GM10266 (cell line): ENCODE results near the gene ARL2BP.
A peak's percentile ranks its signal among the peaks of the same experiment; 100 is the strongest.
"Not testable (repeated sequence)": the region's sequence is repeated elsewhere in the genome, so short reads cannot be mapped to it uniquely, and the experiment has no call there.

ENCODE experiments used
- DNase-seq: peaks from one replicate; pipeline ENCODE4 v3.0.0; 2012; ENCODE audit errors: extremely low spot score
- CTCF ChIP-seq: IDR thresholded peaks from 2 replicates; pipeline ENCODE4 v1.5.1; 2012; ENCODE audit warnings: mild to moderate bottlenecking, low read depth; ENCODE audit not compliant: control insufficient read depth, insufficient read depth; ENCODE audit errors: missing control alignments

The ARL2BP gene

GRCh38 chr16:57244767-57245471 is at the start of gene ARL2BP:
Gene ARL2BP, plus strand, starts transcription at chr16:57245259. Its CDS starts 109 bp downstream, at chr16:57245368.
- peak; percentile 100 for DNase-seq
- peak; percentile 13 for TF ChIP-seq CTCF

- TF ChIP-seq CTCF, result no peak
Observed at GRCh38 chr16:57196286-57196685, 48.8 kb upstream of the ARL2BP start.

GRCh38 chr16:57196753-57197152 is 48.3 kb upstream of the ARL2BP start:
- no peak for DNase-seq
- TF ChIP-seq CTCF, result no peak

More at GRCh38 chr16:57196286-57196685, 48.8 kb upstream of the ARL2BP start:
- no peak for DNase-seq

GRCh38 chr16:57200321-57200720 is 44.7 kb upstream of the ARL2BP start:
- DNase-seq, result not testable (repeated sequence)

GRCh38 chr16:57200926-57201325 is 44.1 kb upstream of the ARL2BP start:
- DNase-seq, result not testable (repeated sequence)

- TF ChIP-seq CTCF, result no peak
- no peak for DNase-seq
Observed at GRCh38 chr16:57202095-57202886, 42.8 kb upstream of the ARL2BP start.

GRCh38 chr16:57203451-57203850 is 41.6 kb upstream of the ARL2BP start:
- TF ChIP-seq CTCF, result no peak
- no peak for DNase-seq

GRCh38 chr16:57204675-57205074 is 40.4 kb upstream of the ARL2BP start:
- TF ChIP-seq CTCF, result no peak
- DNase-seq, result no peak
